Hepatocyte (in vitro differentiated cells): Measurements from ENCODE around the gene HCLS1. TPM values are rescaled to one million over a fixed set of nuclear protein-coding genes. Genes with fewer than 3 reads are reported as not detected.
"Not testable (repeated sequence)": the region's sequence is repeated elsewhere in the genome, so short reads cannot be mapped to it uniquely, and the experiment has no call there.

Source experiments
- DNase-seq: peaks from one replicate; pipeline ENCODE4 v3.0.0-alpha.2; 2016; ENCODE audit warnings: low spot score
- H2AFZ ChIP-seq: fragments of 200-600 bp; sonication (generic); 2 replicates; pipeline ENCODE4 v1.6.0; 2016; ENCODE audit warnings: antibody characterized with exemption, mild to moderate bottlenecking
- H3K27ac ChIP-seq: fragments of 200-600 bp; sonication (generic); 2 replicates; pipeline ENCODE4 v1.5.1; 2016; ENCODE audit warnings: mild to moderate bottlenecking
- H3K27me3 ChIP-seq: fragments of 200-600 bp; sonication (generic); 2 replicates; pipeline ENCODE4 v1.6.1; 2016
- H3K36me3 ChIP-seq: fragments of 200-600 bp; sonication (generic); replicated peaks from 2 replicates; pipeline ENCODE4 v1.5.1; 2016; ENCODE audit warnings: low read depth; ENCODE audit not compliant: insufficient read depth
- H3K4me1 ChIP-seq: fragments of 200-600 bp; sonication (generic); 2 replicates; pipeline ENCODE4 v1.5.1; 2016; ENCODE audit warnings: mild to moderate bottlenecking, moderate library complexity; ENCODE audit not compliant: insufficient read depth
- H3K4me2 ChIP-seq: fragments of 200-600 bp; sonication (generic); 2 replicates; pipeline ENCODE4 v1.6.0; 2016
- H3K4me3 ChIP-seq: fragments of 200-600 bp; sonication (generic); 2 replicates; pipeline ENCODE4 v1.5.1; 2016; ENCODE audit warnings: mild to moderate bottlenecking
- H3K79me2 ChIP-seq: fragments of 200-600 bp; sonication (generic); 2 replicates; pipeline ENCODE4 v1.6.0; 2017; ENCODE audit warnings: mild to moderate bottlenecking
- H3K9me2 ChIP-seq: fragments of 200-600 bp; sonication (generic); replicated peaks from 2 replicates; pipeline ENCODE4 v1.6.0; 2017; ENCODE audit warnings: mild to moderate bottlenecking; ENCODE audit not compliant: insufficient read depth
- H3K9me3 ChIP-seq: fragments of 200-600 bp; sonication (generic); 2 replicates; pipeline ENCODE4 v1.5.1; 2016; ENCODE audit warnings: low read depth, mild to moderate bottlenecking
- H4K20me1 ChIP-seq: fragments of 200-600 bp; sonication (generic); 2 replicates; pipeline ENCODE4 v1.6.0; 2016; ENCODE audit warnings: mild to moderate bottlenecking; ENCODE audit not compliant: insufficient read depth, poor library complexity, severe bottlenecking
- CTCF ChIP-seq: fragments of 200-600 bp; sonication (generic); IDR thresholded peaks from 2 replicates; pipeline ENCODE4 v1.5.1; 2016; ENCODE audit warnings: antibody characterized with exemption, mild to moderate bottlenecking; ENCODE audit not compliant: poor library complexity
- EZH2 ChIP-seq: fragments of 200-600 bp; sonication (generic); IDR thresholded peaks from 2 replicates; pipeline ENCODE4 v1.6.1; 2016; ENCODE audit warnings: antibody characterized with exemption, mild to moderate bottlenecking, borderline replicate concordance
- EZH2phosphoT487 ChIP-seq: fragments of 200-600 bp; sonication (generic); IDR thresholded peaks from one replicate; pipeline ENCODE4 v1.6.1; 2018; ENCODE audit warnings: antibody characterized with exemption, mild to moderate bottlenecking, low read depth, moderate library complexity; ENCODE audit not compliant: unreplicated experiment, severe bottlenecking
- WGBS: methylation state at CpG from one replicate; pipeline ENCODE4 v1.1.6; 2016; ENCODE audit warnings: low lambda C conversion rate; ENCODE audit errors: missing lambda C conversion rate; 5-methylcytosine and 5-hydroxymethylcytosine counted together
- polyA plus RNA-seq: library from polyadenylated mRNA; unstranded; fragments of >200 nt; fragmentation: Nextera tagmentation; extraction: Ambion mirVana; gene quantifications from 2 replicates; pipeline ENCODE4 v1.2.1, GENCODE V29; 2016
- total RNA-seq: library from RNA; depleted of rRNA; stranded (reverse); fragments of >200 nt; gene quantifications from 2 replicates; pipeline ENCODE4 v1.2.3, GENCODE V29; 2014

The HCLS1 gene
- total and polyA plus RNA-seq, 2 experiments from 2014 or later = 1.3 TPM; not detected in 1

GRCh38 chr3:121601212-121601812 lies 59.4 kb downstream of the HCLS1 start:
- Histone ChIP-seq H3K9me3 (no peaks in the 10 kb centered on the region), H3K4me3 (no peak overlapping the region), H3K4me1 (no peaks in the 10 kb centered on the region), H3K79me2 (no peaks in the 10 kb centered on the region), H3K27me3 (no peaks in the 10 kb centered on the region), H3K27ac (no peak overlapping the region), H3K9me2 (no peaks in the 10 kb centered on the region), H4K20me1 (no peaks in the 10 kb centered on the region), H3K36me3 (no peaks in the 10 kb centered on the region), H2AFZ (no peak overlapping the region), H3K4me2 (no peak overlapping the region)
- DNase-seq = no peak
- 49% methylated on average over 4 of the region's 4 CpGs for WGBS
- no peak for TF ChIP-seq CTCF
- no peak for TF ChIP-seq EZH2
- TF ChIP-seq EZH2phosphoT487 = no peak

GRCh38 chr3:121599900-121600299 lies 60.8 kb downstream of the HCLS1 start:
- not testable (repeated sequence) for H3K79me2 ChIP-seq, H3K9me3 ChIP-seq, DNase-seq, H3K4me3 ChIP-seq, H2AFZ ChIP-seq, H3K4me2 ChIP-seq, H3K36me3 ChIP-seq, H4K20me1 ChIP-seq, H3K27ac ChIP-seq, H3K4me1 ChIP-seq, H3K9me2 ChIP-seq, H3K27me3 ChIP-seq
- WGBS = 89% methylated on average over 2 of the region's 2 CpGs

- no peak overlapping the region for H3K27ac ChIP-seq
- H3K9me2 ChIP-seq = no peaks in the 10 kb centered on the region
- H3K79me2 ChIP-seq = no peaks in the 10 kb centered on the region
- H3K4me3 ChIP-seq = no peak overlapping the region
- no peaks in the 10 kb centered on the region for H3K4me1 ChIP-seq
- H3K27me3 ChIP-seq = no peaks in the 10 kb centered on the region
- no peaks in the 10 kb centered on the region for H4K20me1 ChIP-seq
- H2AFZ ChIP-seq = no peak overlapping the region
- TF ChIP-seq EZH2 (no peak), CTCF (no peak), EZH2phosphoT487 (no peak)
- WGBS = 83% methylated on average over 2 of the region's 2 CpGs
- H3K9me3 ChIP-seq = no peaks in the 10 kb centered on the region
- no peaks in the 10 kb centered on the region for H3K36me3 ChIP-seq
- DNase-seq = no peak
- no peak overlapping the region for H3K4me2 ChIP-seq
These were observed 62.1 kb downstream of the HCLS1 start for GRCh38 chr3:121598564-121598963.

- Histone ChIP-seq H2AFZ (no peak overlapping the region), H3K36me3 (no peaks in the 10 kb centered on the region), H4K20me1 (no peaks in the 10 kb centered on the region), H3K9me3 (no peaks in the 10 kb centered on the region), H3K9me2 (no peaks in the 10 kb centered on the region), H3K4me3 (no peak overlapping the region), H3K27ac (no peak overlapping the region), H3K4me1 (no peaks in the 10 kb centered on the region), H3K27me3 (no peaks in the 10 kb centered on the region), H3K79me2 (no peaks in the 10 kb centered on the region), H3K4me2 (no peak overlapping the region)
- no peak for TF ChIP-seq EZH2
- no peak for TF ChIP-seq CTCF
- TF ChIP-seq EZH2phosphoT487 = no peak
- 90% methylated on average over 4 of the region's 4 CpGs for WGBS
- no peak for DNase-seq
These were observed 64.8 kb downstream of the HCLS1 start for GRCh38 chr3:121595765-121596406.
